SK-N-MC (cell line): Measurements from ENCODE around the gene HOXB9.

Experiments used
- EZH2 ChIP-seq: fragments of 200-600 bp; sonication (generic); IDR thresholded peaks from one replicate; pipeline ENCODE4 v1.6.1; 2017; ENCODE audit warnings: antibody characterized with exemption
- POLR2AphosphoS5 ChIP-seq: IDR thresholded peaks from 2 replicates; pipeline ENCODE4 v1.6.1; 2012; ENCODE audit warnings: mild to moderate bottlenecking, low read depth, low read length, borderline replicate concordance

GRCh38 chr17:48649741-48650140, 23.6 kb upstream of the HOXB9 start:
- TF ChIP-seq EZH2 = no peak
- no peak for TF ChIP-seq POLR2AphosphoS5
